K562 (cell line): ENCODE data around the gene C19orf85. TPM values are rescaled to one million over a fixed set of nuclear protein-coding genes. Genes with fewer than 3 reads are reported as not detected.

Experiments
- ARNT ChIP-seq, 2 experiments: fragments of 450-650 bp; IDR thresholded peaks; 2 replicates each; pipeline ENCODE4 v1.6.1; 2016; ENCODE audit warnings: mild to moderate bottlenecking in 1 of 2
- CREB1 ChIP-seq, 2 experiments: sonication (generic) in 1 of 2; formaldehyde crosslinking in 1 of 2; IDR thresholded peaks; 2 replicates each; pipeline versions ENCODE4 v1.6.1 to v1.8.0; 2012 to 2022; ENCODE audit warnings: inconsistent platforms in 1 of 2, mild to moderate bottlenecking in 1 of 2, missing genetic modification reagents in 1 of 2, moderate library complexity in 1 of 2
- MTA1 ChIP-seq: fragments of 450-650 bp; IDR thresholded peaks from 2 replicates; pipeline ENCODE4 v1.6.1; 2017; ENCODE audit warnings: borderline replicate concordance
- NFRKB ChIP-seq: fragments of 450-650 bp; IDR thresholded peaks from 2 replicates; pipeline ENCODE4 v1.6.1; 2016; ENCODE audit warnings: low read depth
- NR4A1 ChIP-seq, 2 experiments: fragments of 250-450 bp in 1 of 2; fragments of 450-650 bp in 1 of 2; sonication (Bioruptor Pico) in 1 of 2; IDR thresholded peaks; 2 replicates each; pipeline versions ENCODE4 v1.4.0 to v1.6.1; 2016 to 2020; ENCODE audit warnings: mild to moderate bottlenecking in 2 of 2, missing compliant biosample characterization in 1 of 2, missing genetic modification characterization in 1 of 2, moderate library complexity in 1 of 2
- NRF1 ChIP-seq, 2 experiments: fragments of 450-650 bp; IDR thresholded peaks in 1 of 2; conservative IDR thresholded peaks in 1 of 2; 2 replicates each; pipeline ENCODE4 v1.6.1; 2014; ENCODE audit warnings: mild to moderate bottlenecking in 2 of 2
- PHF8 ChIP-seq: fragments of 200-600 bp; sonication (generic); IDR thresholded peaks from 2 replicates; pipeline ENCODE4 v1.6.1; 2012; ENCODE audit warnings: mixed run types, mild to moderate bottlenecking, inconsistent platforms, low read length, moderate library complexity, borderline replicate concordance
- PTBP1 ChIP-seq: fragments of 200-400 bp; formaldehyde crosslinking; IDR thresholded peaks from 2 replicates; pipeline ENCODE4 v1.6.1; 2017; ENCODE audit warnings: low read depth, low read length
- RBFOX2 ChIP-seq: fragments of 200-400 bp; formaldehyde crosslinking; IDR thresholded peaks from 2 replicates; pipeline ENCODE4 v1.6.1; 2017; ENCODE audit warnings: low read depth, mild to moderate bottlenecking, low read length, moderate library complexity
- SP1 ChIP-seq: sonication (generic); formaldehyde crosslinking; IDR thresholded peaks from 2 replicates; pipeline ENCODE4 v1.8.1; 2022; ENCODE audit warnings: mild to moderate bottlenecking, missing genetic modification reagents
- SUPT5H ChIP-seq: fragments of 450-650 bp; IDR thresholded peaks from 2 replicates; pipeline ENCODE4 v1.6.1; 2016
- XRCC4 ChIP-seq: IDR thresholded peaks from one replicate; pipeline ENCODE4 v1.6.1; 2011; ENCODE audit not compliant: insufficient read depth, insufficient read length; ENCODE audit errors: extremely low read depth
- ZNF589 ChIP-seq: fragments of 200-800 bp; sonication (Bioruptor generic); IDR thresholded peaks from 2 replicates; pipeline ENCODE4 v1.6.1; 2016; ENCODE audit warnings: low read depth, missing genetic modification characterization, missing compliant biosample characterization
- polyA plus RNA-seq, 8 experiments: library from polyadenylated mRNA; depleted of rRNA in 4 of 8; stranded (reverse) in 5 of 8; unstranded in 3 of 8; fragments of >200 nt; fragmentation: Nextera tagmentation in 2 of 8; fragmentation: Illumina TruSeq in 1 of 8; extraction: Ambion mirVana in 2 of 8; extraction: Trizol in 1 of 8; gene quantifications; 2 replicates each; pipeline versions ENCODE4 v1.2.1 to v1.2.3, GENCODE V29; 2011 to 2014; ENCODE audit warnings: inconsistent platforms in 1 of 8, missing spikeins in 1 of 8
- total RNA-seq, 7 experiments: library from RNA; depleted of rRNA in 6 of 7; stranded (reverse); fragments of >200 nt in 6 of 7; fragmentation: Illumina TruSeq in 2 of 7; extraction: Trizol in 2 of 7; gene quantifications; 2 replicates each; pipeline versions ENCODE4 v1.2.1 to v1.2.3, GENCODE V29; 2011 to 2021; ENCODE audit warnings: low replicate concordance in 1 of 7
- TF ChIP-seq, protein P1 (sequence below): fragments of 450-650 bp; formaldehyde crosslinking; IDR thresholded peaks from 2 replicates; pipeline ENCODE4 v1.4.0; 2020; ENCODE audit warnings: mild to moderate bottlenecking, moderate library complexity
- TF ChIP-seq, protein P2 (sequence below): fragments of 450-650 bp; formaldehyde crosslinking; IDR thresholded peaks from 2 replicates; pipeline ENCODE4 v1.4.0; 2022; ENCODE audit warnings: missing genetic modification characterization
- TF ChIP-seq, protein P3 (sequence below), 2 experiments: fragments of 450-650 bp; formaldehyde crosslinking in 1 of 2; IDR thresholded peaks; 2 replicates each; pipeline versions ENCODE4 v1.4.0 to v1.6.1; 2014 to 2020; ENCODE audit warnings: mild to moderate bottlenecking in 2 of 2, borderline replicate concordance in 1 of 2, low read depth in 1 of 2

C19orf85 gene
- total and polyA plus RNA-seq, 9 of the 15 experiments (the other 6 are each of a cell fraction or from before 2014, with no cell fraction given): not detected

GRCh38 chr19:55461974-55462626 is 2.5 kb downstream of the C19orf85 start (continued):
- TF ChIP-seq CREB1 (IDR thresholded peaks at IDR 0.05) (peak; percentile 9; the same call in 1 of the 2 replicates), CREB1 (CRISPR knock-in tag; IDR thresholded peaks at IDR 0.05) (peak; percentile 61; the same call in 1 of the 2 replicates), ARNT (IDR thresholded peaks at IDR 0.05) (peak in 1 of 2 experiments; percentile 67; a peak in 1 of 4 replicates), NFRKB (peak; percentile 36), PHF8 (peak; percentile 71; the same call in 1 of the 2 replicates), RBFOX2 (peak; percentile 61; the same call in 1 of the 2 replicates), SUPT5H (peak; percentile 48), NR4A1 (CRISPR knock-in tag; IDR thresholded peaks at IDR 0.05) (0 out of 2 replicates have a peak, but pooled peaks have one; percentile 31), NR4A1 (tag; IDR thresholded peaks at IDR 0.05) (no peak), XRCC4 (no peak), ZNF589 (CRISPR knock-in tag) (0 out of 2 replicates have a peak, but pooled peaks have one; percentile 30), NRF1 (conservative IDR thresholded peaks at IDR 0.05 in 1 of 2, IDR thresholded peaks at IDR 0.05 in 1 of 2) (peak; percentile 59 to 66), SP1 (CRISPR knock-in tag) (no peak), PTBP1 (peak; percentile 50; the same call in 1 of the 2 replicates), MTA1 (no peak)
- TF ChIP-seq, protein P1, sequence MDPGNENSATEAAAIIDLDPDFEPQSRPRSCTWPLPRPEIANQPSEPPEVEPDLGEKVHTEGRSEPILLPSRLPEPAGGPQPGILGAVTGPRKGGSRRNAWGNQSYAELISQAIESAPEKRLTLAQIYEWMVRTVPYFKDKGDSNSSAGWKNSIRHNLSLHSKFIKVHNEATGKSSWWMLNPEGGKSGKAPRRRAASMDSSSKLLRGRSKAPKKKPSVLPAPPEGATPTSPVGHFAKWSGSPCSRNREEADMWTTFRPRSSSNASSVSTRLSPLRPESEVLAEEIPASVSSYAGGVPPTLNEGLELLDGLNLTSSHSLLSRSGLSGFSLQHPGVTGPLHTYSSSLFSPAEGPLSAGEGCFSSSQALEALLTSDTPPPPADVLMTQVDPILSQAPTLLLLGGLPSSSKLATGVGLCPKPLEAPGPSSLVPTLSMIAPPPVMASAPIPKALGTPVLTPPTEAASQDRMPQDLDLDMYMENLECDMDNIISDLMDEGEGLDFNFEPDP (CRISPR knock-in tag): peak; percentile 16; the same call in 1 of the 2 replicates
- TF ChIP-seq, protein P2, sequence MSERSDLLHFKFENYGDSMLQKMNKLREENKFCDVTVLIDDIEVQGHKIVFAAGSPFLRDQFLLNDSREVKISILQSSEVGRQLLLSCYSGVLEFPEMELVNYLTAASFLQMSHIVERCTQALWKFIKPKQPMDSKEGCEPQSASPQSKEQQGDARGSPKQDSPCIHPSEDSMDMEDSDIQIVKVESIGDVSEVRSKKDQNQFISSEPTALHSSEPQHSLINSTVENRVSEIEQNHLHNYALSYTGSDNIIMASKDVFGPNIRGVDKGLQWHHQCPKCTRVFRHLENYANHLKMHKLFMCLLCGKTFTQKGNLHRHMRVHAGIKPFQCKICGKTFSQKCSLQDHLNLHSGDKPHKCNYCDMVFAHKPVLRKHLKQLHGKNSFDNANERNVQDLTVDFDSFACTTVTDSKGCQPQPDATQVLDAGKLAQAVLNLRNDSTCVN (CRISPR knock-in tag): 0 out of 2 replicates have a peak, but pooled peaks have one; percentile 4
- TF ChIP-seq, protein P3, sequence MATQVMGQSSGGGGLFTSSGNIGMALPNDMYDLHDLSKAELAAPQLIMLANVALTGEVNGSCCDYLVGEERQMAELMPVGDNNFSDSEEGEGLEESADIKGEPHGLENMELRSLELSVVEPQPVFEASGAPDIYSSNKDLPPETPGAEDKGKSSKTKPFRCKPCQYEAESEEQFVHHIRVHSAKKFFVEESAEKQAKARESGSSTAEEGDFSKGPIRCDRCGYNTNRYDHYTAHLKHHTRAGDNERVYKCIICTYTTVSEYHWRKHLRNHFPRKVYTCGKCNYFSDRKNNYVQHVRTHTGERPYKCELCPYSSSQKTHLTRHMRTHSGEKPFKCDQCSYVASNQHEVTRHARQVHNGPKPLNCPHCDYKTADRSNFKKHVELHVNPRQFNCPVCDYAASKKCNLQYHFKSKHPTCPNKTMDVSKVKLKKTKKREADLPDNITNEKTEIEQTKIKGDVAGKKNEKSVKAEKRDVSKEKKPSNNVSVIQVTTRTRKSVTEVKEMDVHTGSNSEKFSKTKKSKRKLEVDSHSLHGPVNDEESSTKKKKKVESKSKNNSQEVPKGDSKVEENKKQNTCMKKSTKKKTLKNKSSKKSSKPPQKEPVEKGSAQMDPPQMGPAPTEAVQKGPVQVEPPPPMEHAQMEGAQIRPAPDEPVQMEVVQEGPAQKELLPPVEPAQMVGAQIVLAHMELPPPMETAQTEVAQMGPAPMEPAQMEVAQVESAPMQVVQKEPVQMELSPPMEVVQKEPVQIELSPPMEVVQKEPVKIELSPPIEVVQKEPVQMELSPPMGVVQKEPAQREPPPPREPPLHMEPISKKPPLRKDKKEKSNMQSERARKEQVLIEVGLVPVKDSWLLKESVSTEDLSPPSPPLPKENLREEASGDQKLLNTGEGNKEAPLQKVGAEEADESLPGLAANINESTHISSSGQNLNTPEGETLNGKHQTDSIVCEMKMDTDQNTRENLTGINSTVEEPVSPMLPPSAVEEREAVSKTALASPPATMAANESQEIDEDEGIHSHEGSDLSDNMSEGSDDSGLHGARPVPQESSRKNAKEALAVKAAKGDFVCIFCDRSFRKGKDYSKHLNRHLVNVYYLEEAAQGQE (IDR thresholded peaks at IDR 0.05; ENCODE audit: borderline replicate concordance): no peak
- TF ChIP-seq, protein P3 (CRISPR knock-in tag; IDR thresholded peaks at IDR 0.05; ENCODE audit: low read depth): peak; percentile 46; the same call in 1 of the 2 replicates
